LoVo (cell line): ENCODE data around the gene SERPINB8.

Source experiments
- DNase-seq: peaks from one replicate; pipeline ENCODE4 v3.0.0-alpha.2; 2016; ENCODE audit warnings: low spot score

Gene SERPINB8

GRCh38 chr18:63965716-63966330, 4.1 kb upstream of the SERPINB8 start:
- DNase-seq = no peak

GRCh38 chr18:63970809-63971205, 926 bp downstream of the SERPINB8 start:
- DNase-seq = peak; percentile 59

- DNase-seq = no peak
These were observed 1.6 kb downstream of the SERPINB8 start for GRCh38 chr18:63971320-63972001.

GRCh38 chr18:63972002-63972376, 2.1 kb downstream of the SERPINB8 start:
- no peak for DNase-seq

GRCh38 chr18:63974991-63975390, 5.1 kb downstream of the SERPINB8 start:
- DNase-seq = no peak

GRCh38 chr18:63975628-63976027, 5.7 kb downstream of the SERPINB8 start:
- no peak for DNase-seq

- no peak for DNase-seq
These were observed 7.2 kb downstream of the SERPINB8 start for GRCh38 chr18:63977040-63977439.

- DNase-seq = peak; percentile 76
These were observed 9.6 kb downstream of the SERPINB8 start for GRCh38 chr18:63979409-63979920.

GRCh38 chr18:63980027-63980426, 10.1 kb downstream of the SERPINB8 start:
- DNase-seq = no peak

- DNase-seq = no peak
These were observed 11.1 kb downstream of the SERPINB8 start for GRCh38 chr18:63980896-63981460.

- DNase-seq = no peak
These were observed 11.8 kb downstream of the SERPINB8 start for GRCh38 chr18:63981719-63982118.

- no peak for DNase-seq
These were observed 12.5 kb downstream of the SERPINB8 start for GRCh38 chr18:63982361-63982760.

GRCh38 chr18:63986885-63987284, 17.0 kb downstream of the SERPINB8 start:
- no peak for DNase-seq

GRCh38 chr18:63987743-63988142, 17.9 kb downstream of the SERPINB8 start:
- DNase-seq = no peak

GRCh38 chr18:63992751-63993150, 22.9 kb downstream of the SERPINB8 start:
- no peak for DNase-seq

- peak; percentile 19 for DNase-seq
These were observed 25.0 kb downstream of the SERPINB8 start for GRCh38 chr18:63994783-63995399.

- peak; percentile 11 for DNase-seq
These were observed 27.2 kb downstream of the SERPINB8 start for GRCh38 chr18:63997041-63997440.

GRCh38 chr18:63997606-63998005, 27.7 kb downstream of the SERPINB8 start:
- DNase-seq = no peak

GRCh38 chr18:63999871-64000270, 30.0 kb downstream of the SERPINB8 start:
- DNase-seq = no peak

GRCh38 chr18:64002581-64002980, 32.7 kb downstream of the SERPINB8 start:
- DNase-seq = no peak

- DNase-seq = no peak
These were observed 39.4 kb downstream of the SERPINB8 start for GRCh38 chr18:64009305-64009704.

GRCh38 chr18:64011513-64011912, 41.6 kb downstream of the SERPINB8 start:
- no peak for DNase-seq

GRCh38 chr18:64017870-64018269, 48.0 kb downstream of the SERPINB8 start:
- DNase-seq = peak; percentile 24
